ENCODE measurements around the gene SSUH2. TPM values are rescaled to one million over a fixed set of nuclear protein-coding genes. Genes with fewer than 3 reads are reported as not detected.

The SSUH2 gene
- total RNA-seq, 1 donor from 2014 or later, result not detected

- ChIA-PET CTCF (no interaction called here), POLR2A (no interaction called here)
- Mint-ChIP-seq H3K9me3 (peaks cover 3% of the 10 kb centered on the region), H3K4me3 (no peak overlapping the region), H3K36me3 (ENCODE audit: low read depth) (no peaks in the 10 kb centered on the region), H3K27ac (no peak overlapping the region), H3K4me1 (no peaks in the 10 kb centered on the region), H3K27me3 (peaks cover 2% of the 10 kb centered on the region)
- TF ChIP-seq, protein P1, sequence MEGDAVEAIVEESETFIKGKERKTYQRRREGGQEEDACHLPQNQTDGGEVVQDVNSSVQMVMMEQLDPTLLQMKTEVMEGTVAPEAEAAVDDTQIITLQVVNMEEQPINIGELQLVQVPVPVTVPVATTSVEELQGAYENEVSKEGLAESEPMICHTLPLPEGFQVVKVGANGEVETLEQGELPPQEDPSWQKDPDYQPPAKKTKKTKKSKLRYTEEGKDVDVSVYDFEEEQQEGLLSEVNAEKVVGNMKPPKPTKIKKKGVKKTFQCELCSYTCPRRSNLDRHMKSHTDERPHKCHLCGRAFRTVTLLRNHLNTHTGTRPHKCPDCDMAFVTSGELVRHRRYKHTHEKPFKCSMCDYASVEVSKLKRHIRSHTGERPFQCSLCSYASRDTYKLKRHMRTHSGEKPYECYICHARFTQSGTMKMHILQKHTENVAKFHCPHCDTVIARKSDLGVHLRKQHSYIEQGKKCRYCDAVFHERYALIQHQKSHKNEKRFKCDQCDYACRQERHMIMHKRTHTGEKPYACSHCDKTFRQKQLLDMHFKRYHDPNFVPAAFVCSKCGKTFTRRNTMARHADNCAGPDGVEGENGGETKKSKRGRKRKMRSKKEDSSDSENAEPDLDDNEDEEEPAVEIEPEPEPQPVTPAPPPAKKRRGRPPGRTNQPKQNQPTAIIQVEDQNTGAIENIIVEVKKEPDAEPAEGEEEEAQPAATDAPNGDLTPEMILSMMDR (IDR thresholded peaks at IDR 0.05), result no peak
- intact Hi-C loops (cut with micrococcal nuclease), result no loop called here
- no peak for ATAC-seq (ENCODE audit: low read depth)
- no peak for DNase-seq
These were observed 9.5 kb downstream of the SSUH2 start for GRCh38 chr3:8635125-8635524.

- Mint-ChIP-seq H3K9me3 (peaks cover 3% of the 10 kb centered on the region), H3K4me3 (no peak overlapping the region), H3K36me3 (ENCODE audit: low read depth) (no peaks in the 10 kb centered on the region), H3K27me3 (no peaks in the 10 kb centered on the region), H3K4me1 (peaks cover 6% of the 10 kb centered on the region), H3K27ac (no peak overlapping the region)
- ChIA-PET CTCF (interaction anchor here (1.2 kb wide), 1 partner anchor 11 kb away, joined by 3 read pairs; no protein-coding TSS in a partner anchor), POLR2A (no interaction called here)
- no peak for DNase-seq
- TF ChIP-seq, protein P1 (IDR thresholded peaks at IDR 0.05), result no peak
- ATAC-seq (ENCODE audit: low read depth), result no peak
- intact Hi-C loops (cut with micrococcal nuclease), result no loop called here
These were observed 12.0 kb downstream of the SSUH2 start for GRCh38 chr3:8632402-8633237.

DNA sequence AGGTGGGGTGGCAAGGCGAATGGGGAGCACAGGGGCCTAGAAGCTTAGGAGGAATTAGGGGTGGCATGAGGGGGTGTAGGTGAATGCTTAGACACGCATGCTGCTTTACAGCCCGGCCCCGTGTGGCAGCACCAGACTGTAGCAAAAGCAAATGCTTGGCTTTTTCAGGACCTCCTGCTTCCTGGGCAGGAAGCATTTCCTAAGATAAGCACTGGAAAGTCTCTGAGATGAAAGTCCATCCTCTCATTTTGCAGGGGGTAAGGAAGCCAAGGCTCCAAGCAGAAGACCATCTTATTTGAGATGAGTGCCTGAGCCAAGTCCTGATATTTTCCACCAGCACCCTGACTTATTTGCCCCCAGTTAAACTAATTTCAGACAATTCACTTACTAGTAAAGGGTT lies 12.9 kb downstream of the SSUH2 start:
- TF ChIP-seq, protein P1 (IDR thresholded peaks at IDR 0.05), result no peak
- DNase-seq (no peak), ATAC-seq (ENCODE audit: low read depth) (no peak)
- intact Hi-C loops (cut with micrococcal nuclease), result no loop called here
- H3K36me3 Mint-ChIP-seq (ENCODE audit: low read depth), result no peaks in the 10 kb centered on the region
- no peak overlapping the region for H3K27ac Mint-ChIP-seq
- no peak overlapping the region for H3K4me3 Mint-ChIP-seq
- CTCF ChIA-PET, result interaction anchor here (1.2 kb wide), 1 partner anchor 10 kb away, joined by 3 read pairs; no protein-coding TSS in a partner anchor
- H3K9me3 Mint-ChIP-seq, result peaks cover 2% of the 10 kb centered on the region
- POLR2A ChIA-PET, result no interaction called here
- peaks cover 6% of the 10 kb centered on the region for H3K4me1 Mint-ChIP-seq
- H3K27me3 Mint-ChIP-seq, result no peaks in the 10 kb centered on the region

DNA sequence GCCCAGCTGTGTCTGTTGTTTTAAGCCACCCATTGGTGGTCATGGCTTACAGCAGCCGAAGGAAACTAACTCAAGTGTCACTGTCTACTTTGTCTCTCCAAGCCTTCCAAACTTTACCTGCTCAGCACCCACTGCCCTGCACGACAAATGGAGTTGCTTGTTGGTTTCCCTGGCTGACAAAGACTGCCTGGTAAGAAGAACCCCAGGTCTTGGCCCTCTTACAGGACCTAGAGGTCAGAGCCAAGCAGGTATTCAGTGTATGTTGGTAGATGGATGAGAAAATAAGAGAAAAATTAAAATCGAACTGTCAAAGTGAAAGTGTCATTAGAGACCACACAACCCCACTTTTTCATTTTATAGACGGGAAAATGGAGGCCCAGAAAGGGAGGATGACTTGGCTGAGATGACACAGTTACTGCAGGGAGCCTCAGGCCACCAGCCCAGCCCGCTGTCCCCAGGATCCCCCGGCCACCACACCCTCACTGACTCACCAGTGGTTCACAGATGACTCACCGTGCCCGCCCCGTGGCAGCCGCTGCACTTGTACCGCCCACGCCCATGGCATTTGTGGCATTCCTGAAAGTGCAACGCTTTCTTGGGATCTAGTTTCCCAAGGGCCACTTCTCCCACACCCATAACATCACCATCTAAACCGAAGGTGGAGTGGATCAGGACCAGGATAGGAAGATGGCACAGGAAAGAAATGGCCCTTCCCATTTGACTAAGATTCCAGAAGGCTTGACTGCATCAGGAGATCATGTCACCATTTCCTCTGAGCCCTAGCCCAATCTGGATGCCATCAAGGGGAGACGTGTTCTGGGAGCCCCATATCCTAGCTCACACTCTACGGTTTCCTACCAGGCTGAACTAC lies 15.2 kb downstream of the SSUH2 start:
- H3K36me3 Mint-ChIP-seq (ENCODE audit: low read depth), result no peaks in the 10 kb centered on the region
- POLR2A ChIA-PET, result no interaction called here
- intact Hi-C loops (cut with micrococcal nuclease), result loop anchor here (10.0 kb wide), 1 partner anchor 305 kb away; no protein-coding TSS in a partner anchor
- no peaks in the 10 kb centered on the region for H3K9me3 Mint-ChIP-seq
- DNase-seq (no peak), ATAC-seq (ENCODE audit: low read depth) (no peak)
- TF ChIP-seq, protein P1 (IDR thresholded peaks at IDR 0.05), result no peak
- H3K4me3 Mint-ChIP-seq, result no peak overlapping the region
- peaks cover 6% of the 10 kb centered on the region for H3K4me1 Mint-ChIP-seq
- no peak overlapping the region for H3K27ac Mint-ChIP-seq
- CTCF ChIA-PET, result no interaction called here
- H3K27me3 Mint-ChIP-seq, result no peaks in the 10 kb centered on the region

DNA sequence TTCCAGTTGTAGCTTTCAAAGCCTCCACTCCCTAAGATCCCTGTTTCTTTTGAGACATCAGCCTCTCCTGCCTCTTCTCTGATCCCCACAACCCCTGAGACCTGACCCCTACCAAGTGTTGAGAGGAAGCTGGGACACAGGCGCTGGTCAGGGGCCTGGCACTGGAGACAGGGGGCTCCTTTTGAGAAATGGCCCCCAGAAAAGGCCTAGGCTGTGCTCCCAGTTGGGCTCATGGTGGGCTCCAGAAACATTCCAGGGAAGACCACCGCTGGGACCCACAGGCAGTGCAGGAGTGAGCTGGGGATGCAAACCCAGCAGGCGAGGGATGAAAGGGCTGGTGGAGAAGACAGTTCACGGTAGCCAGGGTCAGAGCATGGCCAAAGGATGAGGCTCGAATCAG lies 16.6 kb downstream of the SSUH2 start:
- ATAC-seq (ENCODE audit: low read depth) (no peak), DNase-seq (no peak)
- TF ChIP-seq, protein P1 (IDR thresholded peaks at IDR 0.05), result no peak
- Mint-ChIP-seq H3K36me3 (ENCODE audit: low read depth) (no peaks in the 10 kb centered on the region), H3K27me3 (no peaks in the 10 kb centered on the region), H3K27ac (no peak overlapping the region), H3K4me1 (peaks cover 11% of the 10 kb centered on the region), H3K9me3 (no peaks in the 10 kb centered on the region), H3K4me3 (no peak overlapping the region)
- POLR2A ChIA-PET, result no interaction called here
- CTCF ChIA-PET, result no interaction called here
- intact Hi-C loops (cut with micrococcal nuclease), result loop anchor here (10.0 kb wide), 1 partner anchor 303 kb away; no protein-coding TSS in a partner anchor

Data from activated B cell treated with CpG ODN at 0.5 μM for 24 hours (primary cell).